Effector memory CD4-positive, alpha-beta T cell (primary cell): ENCODE results near the gene ZBTB42.
A peak's percentile ranks its signal among the peaks of the same experiment; 100 is the strongest.
"Not testable (repeated sequence)": the region's sequence is repeated elsewhere in the genome, so short reads cannot be mapped to it uniquely, and the experiment has no call there.

Experiments used
- DNase-seq, 3 donors: peaks; one replicate each; pipeline ENCODE4 v3.0.0-alpha.2; 2020
- H3K27ac ChIP-seq: 2 replicates; pipeline ENCODE4 v1.7.0; 2013; ENCODE audit warnings: mild to moderate bottlenecking, low read length, moderate library complexity; ENCODE audit not compliant: insufficient read depth, poor library complexity, severe bottlenecking
- H3K27me3 ChIP-seq: replicated peaks from 2 replicates; pipeline ENCODE4 v1.7.0; 2013; ENCODE audit warnings: mild to moderate bottlenecking, low read length; ENCODE audit not compliant: insufficient read depth, control insufficient read depth, poor library complexity, severe bottlenecking
- H3K36me3 ChIP-seq: 2 replicates; pipeline ENCODE4 v1.7.0; 2013; ENCODE audit warnings: mild to moderate bottlenecking, low read length, moderate library complexity; ENCODE audit not compliant: control insufficient read depth, insufficient read depth
- H3K4me1 ChIP-seq: 2 replicates; pipeline ENCODE4 v1.7.0; 2013; ENCODE audit warnings: low read length, mild to moderate bottlenecking; ENCODE audit not compliant: control insufficient read depth, insufficient read depth, poor library complexity, severe bottlenecking
- H3K4me3 ChIP-seq: 2 replicates; pipeline ENCODE4 v1.7.0; 2013; ENCODE audit warnings: low read length, low read depth, mild to moderate bottlenecking; ENCODE audit not compliant: insufficient read depth, poor library complexity, severe bottlenecking
- H3K9me3 ChIP-seq: 2 replicates; pipeline ENCODE4 v1.7.0; 2013; ENCODE audit warnings: mild to moderate bottlenecking, low read length, moderate library complexity; ENCODE audit not compliant: control insufficient read depth

Gene ZBTB42

GRCh38 chr14:104822821-104823615, 22.1 kb downstream of the ZBTB42 start:
- Histone ChIP-seq H3K9me3 (no peaks in the 10 kb centered on the region), H3K4me3 (no peak overlapping the region), H3K36me3 (no peaks in the 10 kb centered on the region), H3K27me3 (no peaks in the 10 kb centered on the region), H3K27ac (no peak overlapping the region), H3K4me1 (peaks cover 17% of the 10 kb centered on the region)
- DNase-seq: no peak

GRCh38 chr14:104824353-104824997, 23.6 kb downstream of the ZBTB42 start:
- Histone ChIP-seq H3K36me3 (no peaks in the 10 kb centered on the region), H3K4me1 (peaks cover 17% of the 10 kb centered on the region), H3K27me3 (no peaks in the 10 kb centered on the region), H3K27ac (no peak overlapping the region), H3K9me3 (no peaks in the 10 kb centered on the region), H3K4me3 (no peak overlapping the region)
- no peak for DNase-seq

GRCh38 chr14:104826189-104826860, 25.4 kb downstream of the ZBTB42 start:
- peaks cover 17% of the 10 kb centered on the region for H3K4me1 ChIP-seq
- no peaks in the 10 kb centered on the region for H3K36me3 ChIP-seq
- peak overlapping the region; percentile 79 for H3K4me3 ChIP-seq
- H3K27me3 ChIP-seq: no peaks in the 10 kb centered on the region
- H3K27ac ChIP-seq: no peak overlapping the region
- H3K9me3 ChIP-seq: no peaks in the 10 kb centered on the region
- peak; percentile 83 to 95 (median 90) for DNase-seq

GRCh38 chr14:104826861-104827176, 25.9 kb downstream of the ZBTB42 start:
- Histone ChIP-seq H3K27me3 (no peaks in the 10 kb centered on the region), H3K4me3 (peak overlapping the region; percentile 48), H3K27ac (no peak overlapping the region), H3K36me3 (no peaks in the 10 kb centered on the region), H3K9me3 (no peaks in the 10 kb centered on the region), H3K4me1 (peaks cover 17% of the 10 kb centered on the region)
- DNase-seq: no peak

GRCh38 chr14:104827177-104828055, 26.5 kb downstream of the ZBTB42 start:
- peak; percentile 36 to 50 (median 36) for DNase-seq
- no peaks in the 10 kb centered on the region for H3K27me3 ChIP-seq
- no peaks in the 10 kb centered on the region for H3K9me3 ChIP-seq

GRCh38 chr14:104830781-104831180, 29.9 kb downstream of the ZBTB42 start:
- Histone ChIP-seq H3K27ac (no peak overlapping the region), H3K4me1 (peaks cover 14% of the 10 kb centered on the region), H3K36me3 (no peaks in the 10 kb centered on the region), H3K27me3 (no peaks in the 10 kb centered on the region), H3K9me3 (no peaks in the 10 kb centered on the region), H3K4me3 (no peak overlapping the region)
- DNase-seq: no peak

More at GRCh38 chr14:104827177-104828055, 26.5 kb downstream of the ZBTB42 start:
- Histone ChIP-seq H3K4me1 (peaks cover 17% of the 10 kb centered on the region), H3K4me3 (peak overlapping the region; percentile 48), H3K36me3 (no peaks in the 10 kb centered on the region), H3K27ac (no peak overlapping the region)

- H3K27ac ChIP-seq, H3K9me3 ChIP-seq, H3K4me3 ChIP-seq, H3K4me1 ChIP-seq, H3K27me3 ChIP-seq, DNase-seq, H3K36me3 ChIP-seq: not testable (repeated sequence)
Observed at GRCh38 chr14:104836171-104836935, 35.5 kb downstream of the ZBTB42 start.

- peaks cover 7% of the 10 kb centered on the region for H3K4me1 ChIP-seq
- H3K4me3 ChIP-seq: no peak overlapping the region
- H3K36me3 ChIP-seq: no peaks in the 10 kb centered on the region
- H3K9me3 ChIP-seq: no peaks in the 10 kb centered on the region
- H3K27ac ChIP-seq: no peak overlapping the region
- peaks cover 27% of the 10 kb centered on the region for H3K27me3 ChIP-seq
- DNase-seq: no peak
Observed at GRCh38 chr14:104841730-104842129, 40.8 kb downstream of the ZBTB42 start.

- no peak overlapping the region for H3K4me3 ChIP-seq
- H3K9me3 ChIP-seq: no peaks in the 10 kb centered on the region
- peaks cover 7% of the 10 kb centered on the region for H3K4me1 ChIP-seq
- peaks cover 27% of the 10 kb centered on the region for H3K27me3 ChIP-seq
- H3K27ac ChIP-seq: no peak overlapping the region
- DNase-seq: no peak
- H3K36me3 ChIP-seq: no peaks in the 10 kb centered on the region
Observed at GRCh38 chr14:104843006-104843405, 42.1 kb downstream of the ZBTB42 start.
